Immature natural killer cell (primary cell): ENCODE data around the gene RHOV. TPM values are rescaled to one million over a fixed set of nuclear protein-coding genes. Genes with fewer than 3 reads are reported as not detected.
A peak's percentile ranks its signal among the peaks of the same experiment; 100 is the strongest.

Experiments
- DNase-seq, 3 donors: peaks; one replicate each; pipeline ENCODE4 v3.0.0; 2022; ENCODE audit warnings: mixed read lengths in 1 of 3
- H3K27ac Mint-ChIP-seq, 6 donors: one replicate each; pipeline ENCODE4 v1.8.0; 2020; ENCODE audit warnings: mixed read lengths in 6 of 6, mild to moderate bottlenecking in 5 of 6, inconsistent platforms in 4 of 6, moderate library complexity in 3 of 6
- H3K27me3 Mint-ChIP-seq, 3 donors: one replicate each; pipeline ENCODE4 v1.8.0; 2020 to 2021; ENCODE audit warnings: low read depth in 3 of 3, mild to moderate bottlenecking in 3 of 3, mixed read lengths in 3 of 3, moderate library complexity in 3 of 3, inconsistent platforms in 1 of 3
- H3K36me3 Mint-ChIP-seq, 3 donors: one replicate each; pipeline ENCODE4 v1.8.0; 2020; ENCODE audit warnings: mixed read lengths in 3 of 3, inconsistent platforms in 2 of 3, mild to moderate bottlenecking in 2 of 3
- H3K4me1 Mint-ChIP-seq, 2 donors: one replicate each; pipeline ENCODE4 v1.8.0; 2020; ENCODE audit warnings: inconsistent platforms in 2 of 2, mild to moderate bottlenecking in 2 of 2, mixed read lengths in 2 of 2, moderate library complexity in 1 of 2
- H3K4me3 Mint-ChIP-seq, 5 donors: one replicate each; pipeline ENCODE4 v1.8.0; 2020; ENCODE audit warnings: mild to moderate bottlenecking in 5 of 5, mixed read lengths in 5 of 5, inconsistent platforms in 3 of 5, moderate library complexity in 3 of 5
- H3K9me3 Mint-ChIP-seq, 6 donors: one replicate each; pipeline ENCODE4 v1.8.0; 2020; ENCODE audit warnings: mild to moderate bottlenecking in 6 of 6, mixed read lengths in 6 of 6, inconsistent platforms in 4 of 6, moderate library complexity in 3 of 6
- polyA plus RNA-seq, 3 donors: library from polyadenylated mRNA; unstranded; fragments of 300-500 nt; fragmentation: Illumina TruSeq; gene quantifications; one replicate each; pipeline ENCODE4 v1.2.3, GENCODE V29; 2021

Gene RHOV
- not detected for polyA plus RNA-seq

DNA sequence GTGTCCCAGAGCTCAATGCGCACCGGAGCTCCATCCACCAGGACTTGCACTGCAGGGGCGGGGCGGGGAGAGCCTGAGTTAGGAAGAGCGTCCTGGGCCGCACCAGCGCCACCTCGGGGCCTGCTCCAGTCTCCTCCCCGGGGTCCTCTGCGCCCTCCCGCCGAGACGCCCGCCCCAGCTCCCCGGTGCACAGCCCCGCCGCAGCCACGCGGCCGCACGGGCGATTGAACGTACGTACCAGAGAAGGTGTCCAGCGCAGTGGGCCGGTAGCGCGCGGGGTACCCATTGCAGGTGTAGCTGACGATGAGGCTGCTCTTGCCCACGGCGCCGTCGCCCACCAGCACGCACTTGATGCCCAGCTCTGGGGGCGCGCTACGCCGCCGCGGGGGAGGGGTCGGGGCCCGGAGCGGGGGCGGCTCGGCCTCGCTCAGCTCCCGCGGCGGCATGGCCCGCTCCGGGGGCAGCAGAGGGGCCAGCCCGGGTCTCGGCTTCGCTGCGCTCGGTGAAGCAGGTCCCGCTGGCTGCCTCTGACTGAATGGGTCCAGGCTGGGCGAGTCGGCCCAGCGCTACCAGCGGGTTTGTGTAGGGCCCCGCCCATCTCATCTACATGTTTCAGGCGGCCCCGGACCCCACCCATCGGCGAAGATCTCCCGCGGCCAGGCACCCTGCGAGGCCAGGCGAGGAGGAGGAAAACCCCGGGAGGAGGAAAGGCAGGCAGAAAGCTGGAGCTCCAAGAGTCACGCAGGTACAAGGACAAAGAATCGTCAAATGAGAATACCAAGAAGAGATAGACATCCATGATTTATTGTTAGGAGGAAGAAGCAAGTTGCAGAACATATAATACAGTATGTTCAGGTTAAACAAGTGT is at the start of gene RHOV:
RHOV (minus strand) TSS at position 541 of the 868 bp plus-strand sequence; CDS start at position 446, 95 bp downstream.
- Mint-ChIP-seq H3K4me3 (peak within 1 kb of the TSS; percentile 62 to 85 (median 71)), H3K27me3 (peaks cover 5 to 8% (median 5%) of the 10 kb centered on the region in 3 donors), H3K9me3 (no peaks in the 10 kb centered on the region), H3K4me1 (peaks cover 6 to 7% of the 10 kb centered on the region in 2 donors), H3K27ac (no peak within 1 kb of the TSS), H3K36me3 (peaks cover 0 to 5% (median 0%) of the 10 kb centered on the region in 3 donors)
- peak; percentile 22 to 30 (median 27) for DNase-seq

- Mint-ChIP-seq H3K4me1 (peaks cover 18 to 23% of the 10 kb centered on the region in 2 donors), H3K36me3 (no peaks in the 10 kb centered on the region), H3K4me3 (no peak overlapping the region), H3K27ac (no peak overlapping the region), H3K27me3 (peaks cover 12 to 23% (median 12%) of the 10 kb centered on the region in 3 donors), H3K9me3 (no peaks in the 10 kb centered on the region)
- no peak for DNase-seq
These were observed 49.5 kb upstream of the RHOV start for GRCh38 chr15:40923551-40923950.

DNA sequence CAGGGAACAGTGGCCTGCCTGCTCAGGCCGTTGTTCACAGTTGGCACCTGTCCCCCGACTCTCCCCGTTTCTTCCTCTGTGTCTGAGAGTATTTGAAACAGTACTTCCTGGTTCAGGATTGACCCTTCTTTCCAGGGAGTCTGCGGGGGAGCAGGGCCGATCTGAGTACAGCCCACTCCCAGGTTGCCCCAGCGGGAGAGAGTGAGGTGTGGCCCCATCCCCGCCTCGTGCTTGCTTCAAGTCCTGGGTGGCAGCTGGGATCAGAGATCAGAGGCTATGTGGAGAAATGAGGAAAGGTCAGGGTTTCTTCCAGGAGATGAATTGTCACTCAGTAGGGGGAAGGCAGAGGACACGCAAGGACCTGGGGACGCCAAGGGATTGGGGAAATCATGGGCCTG is 48.6 kb upstream of the RHOV start:
- no peaks in the 10 kb centered on the region for H3K9me3 Mint-ChIP-seq
- DNase-seq, result no peak
- H3K36me3 Mint-ChIP-seq, result no peaks in the 10 kb centered on the region
- no peak overlapping the region for H3K4me3 Mint-ChIP-seq
- H3K27ac Mint-ChIP-seq, result no peak overlapping the region
- H3K27me3 Mint-ChIP-seq, result peaks cover 12 to 23% (median 12%) of the 10 kb centered on the region in 3 donors
- H3K4me1 Mint-ChIP-seq, result peaks cover 16 to 18% of the 10 kb centered on the region in 2 donors

GRCh38 chr15:40921949-40922607 is 48.0 kb upstream of the RHOV start:
- no peak for DNase-seq
- H3K27ac Mint-ChIP-seq, result no peak overlapping the region
- H3K4me3 Mint-ChIP-seq, result no peak overlapping the region
- no peaks in the 10 kb centered on the region for H3K9me3 Mint-ChIP-seq
- H3K4me1 Mint-ChIP-seq, result peaks cover 12 to 14% of the 10 kb centered on the region in 2 donors
- peaks cover 9 to 22% (median 9%) of the 10 kb centered on the region in 3 donors for H3K27me3 Mint-ChIP-seq
- H3K36me3 Mint-ChIP-seq, result no peaks in the 10 kb centered on the region

GRCh38 chr15:40918799-40919392 is 44.9 kb upstream of the RHOV start:
- Mint-ChIP-seq H3K36me3 (no peaks in the 10 kb centered on the region), H3K27ac (no peak overlapping the region), H3K4me1 (no peaks in the 10 kb centered on the region), H3K9me3 (no peaks in the 10 kb centered on the region), H3K4me3 (no peak overlapping the region), H3K27me3 (peaks cover 1 to 7% (median 5%) of the 10 kb centered on the region in 3 donors)
- no peak for DNase-seq

- H3K4me3 Mint-ChIP-seq, result no peak overlapping the region
- no peaks in the 10 kb centered on the region for H3K4me1 Mint-ChIP-seq
- peaks cover 1 to 7% (median 5%) of the 10 kb centered on the region in 3 donors for H3K27me3 Mint-ChIP-seq
- no peak for DNase-seq
- H3K27ac Mint-ChIP-seq, result no peak overlapping the region
- no peaks in the 10 kb centered on the region for H3K9me3 Mint-ChIP-seq
- H3K36me3 Mint-ChIP-seq, result no peaks in the 10 kb centered on the region
These were observed 44.2 kb upstream of the RHOV start for GRCh38 chr15:40918146-40918798.

GRCh38 chr15:40917585-40917984 is 43.6 kb upstream of the RHOV start:
- Mint-ChIP-seq H3K4me3 (no peak overlapping the region), H3K36me3 (no peaks in the 10 kb centered on the region), H3K27ac (no peak overlapping the region)

DNA sequence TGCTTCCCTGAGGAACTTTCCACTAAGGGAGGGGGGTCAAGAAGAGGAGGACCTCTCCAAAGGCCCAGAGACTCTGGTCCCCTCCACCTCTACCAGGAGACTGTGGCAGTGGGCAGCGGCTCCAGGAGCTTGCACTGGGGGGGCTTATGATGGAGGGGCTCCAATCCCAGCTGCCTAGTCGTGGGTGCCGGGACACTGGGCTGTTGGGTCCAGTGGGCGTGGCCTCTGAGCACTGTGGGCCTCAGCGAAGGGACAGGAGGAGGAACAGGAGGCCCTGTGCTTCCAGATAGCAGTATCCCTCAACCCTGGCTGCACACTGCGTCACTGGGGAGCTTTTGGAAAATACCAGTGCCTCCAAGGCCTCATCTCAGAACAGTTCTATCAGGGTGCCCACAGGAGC is 41.6 kb upstream of the RHOV start:
- no peaks in the 10 kb centered on the region for H3K4me1 Mint-ChIP-seq
- H3K9me3 Mint-ChIP-seq, result no peaks in the 10 kb centered on the region
- H3K4me3 Mint-ChIP-seq, result no peak overlapping the region
- peaks cover 0 to 3% (median 0%) of the 10 kb centered on the region in 3 donors for H3K27me3 Mint-ChIP-seq
- no peak for DNase-seq
- H3K36me3 Mint-ChIP-seq, result no peaks in the 10 kb centered on the region
- no peak overlapping the region for H3K27ac Mint-ChIP-seq

More at GRCh38 chr15:40917585-40917984, 43.6 kb upstream of the RHOV start:
- Mint-ChIP-seq H3K4me1 (no peaks in the 10 kb centered on the region), H3K9me3 (no peaks in the 10 kb centered on the region), H3K27me3 (peaks cover 1 to 5% (median 4%) of the 10 kb centered on the region in 3 donors)
- no peak for DNase-seq

DNA sequence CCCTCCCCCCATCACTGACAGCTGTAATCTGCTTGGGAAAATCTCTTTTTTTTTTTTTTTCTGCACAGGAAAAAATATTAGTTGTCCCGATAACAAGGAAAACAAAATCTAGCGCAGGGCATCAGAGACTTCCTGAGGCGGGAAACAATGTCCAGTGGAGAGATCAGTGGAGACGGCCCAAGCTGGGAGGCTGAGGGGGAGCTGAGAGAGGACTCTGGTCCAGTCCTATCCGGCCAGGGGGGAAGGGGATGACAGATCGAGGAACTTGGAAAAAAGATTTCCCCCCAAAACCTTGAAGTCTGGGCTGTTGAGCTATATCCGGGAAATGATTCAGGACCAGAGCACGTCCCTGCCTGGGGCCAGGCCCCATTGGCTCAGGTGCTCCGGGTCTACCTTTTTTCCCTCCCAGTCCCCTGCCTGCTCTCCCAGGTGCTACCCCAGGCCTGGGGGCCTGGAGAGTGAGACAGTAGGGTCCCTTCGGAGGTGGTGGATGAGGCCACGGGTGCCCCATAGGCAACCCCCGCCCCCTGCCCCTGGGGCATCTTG is 41.2 kb upstream of the RHOV start:
- no peaks in the 10 kb centered on the region for H3K36me3 Mint-ChIP-seq
- H3K4me1 Mint-ChIP-seq, result no peaks in the 10 kb centered on the region
- peaks cover 0 to 3% (median 0%) of the 10 kb centered on the region in 3 donors for H3K27me3 Mint-ChIP-seq
- DNase-seq, result no peak
- H3K4me3 Mint-ChIP-seq, result no peak overlapping the region
- H3K9me3 Mint-ChIP-seq, result no peaks in the 10 kb centered on the region
- no peak overlapping the region for H3K27ac Mint-ChIP-seq

DNA sequence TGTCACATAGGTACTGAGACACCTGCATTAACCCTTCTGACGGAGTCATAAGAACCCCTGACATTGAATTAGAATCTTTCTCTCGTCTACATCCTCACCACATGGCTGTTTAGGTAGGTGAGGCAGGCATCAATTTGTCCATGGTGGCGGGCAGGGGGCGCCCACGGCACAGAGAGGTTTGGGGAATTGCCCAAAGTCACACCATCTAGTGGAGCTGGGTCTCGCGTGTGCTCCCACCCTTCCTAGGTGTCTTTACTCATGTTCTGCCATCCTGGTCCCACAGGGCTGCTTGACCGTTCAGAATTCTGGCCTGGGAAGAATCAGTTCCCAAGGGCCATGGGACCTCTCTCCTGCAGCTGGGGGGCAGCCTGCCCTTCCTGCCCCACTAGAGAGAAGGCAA is 40.5 kb upstream of the RHOV start:
- Mint-ChIP-seq H3K9me3 (no peaks in the 10 kb centered on the region), H3K27me3 (peaks cover 0 to 1% (median 0%) of the 10 kb centered on the region in 3 donors), H3K36me3 (no peaks in the 10 kb centered on the region), H3K27ac (no peak overlapping the region), H3K4me3 (no peak overlapping the region), H3K4me1 (no peaks in the 10 kb centered on the region)
- no peak for DNase-seq

GRCh38 chr15:40914013-40914412 is 40.0 kb upstream of the RHOV start:
- Mint-ChIP-seq H3K27ac (peak overlapping the region in 1 of 6 donors; percentile 58), H3K27me3 (peaks cover 0 to 1% (median 0%) of the 10 kb centered on the region in 3 donors)

GRCh38 chr15:40912478-40912877 is 38.4 kb upstream of the RHOV start:
- Mint-ChIP-seq H3K4me3 (no peak overlapping the region), H3K27ac (no peak overlapping the region), H3K36me3 (no peaks in the 10 kb centered on the region), H3K27me3 (peaks cover 0 to 3% (median 0%) of the 10 kb centered on the region in 3 donors), H3K9me3 (no peaks in the 10 kb centered on the region), H3K4me1 (peaks cover 2 to 4% of the 10 kb centered on the region in 2 donors)
- DNase-seq, result no peak

More at GRCh38 chr15:40914013-40914412, 40.0 kb upstream of the RHOV start:
- no peaks in the 10 kb centered on the region for H3K36me3 Mint-ChIP-seq
- DNase-seq, result no peak
- no peaks in the 10 kb centered on the region for H3K4me1 Mint-ChIP-seq
- H3K9me3 Mint-ChIP-seq, result no peaks in the 10 kb centered on the region
- no peak overlapping the region for H3K4me3 Mint-ChIP-seq

DNA sequence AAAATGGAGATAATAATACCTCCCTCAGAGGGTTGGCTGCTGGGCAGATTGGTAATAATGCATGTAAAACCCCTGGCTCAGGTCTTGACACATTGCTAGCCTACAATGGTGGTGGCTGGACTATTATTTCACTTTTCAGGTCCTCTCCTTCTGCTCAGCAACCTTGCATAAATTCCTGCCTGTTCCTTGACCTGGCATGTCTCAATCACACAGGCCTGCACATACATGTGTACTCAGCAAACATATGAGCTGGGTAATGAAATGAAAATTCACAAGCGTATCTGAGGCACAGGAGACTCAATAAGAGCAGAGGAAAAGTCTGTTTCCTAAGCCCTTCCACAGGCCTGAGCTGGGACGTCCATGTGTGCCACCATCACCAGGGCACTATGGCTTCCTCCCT is 37.7 kb upstream of the RHOV start:
- no peak for DNase-seq
- Mint-ChIP-seq H3K27ac (no peak overlapping the region), H3K4me3 (no peak overlapping the region), H3K27me3 (peaks cover 0 to 5% (median 3%) of the 10 kb centered on the region in 3 donors), H3K9me3 (no peaks in the 10 kb centered on the region), H3K36me3 (no peaks in the 10 kb centered on the region), H3K4me1 (peaks cover 7 to 8% of the 10 kb centered on the region in 2 donors)
